RWPE1 (cell line): ENCODE data around the gene GUCY2C.
"Not testable (repeated sequence)": the region's sequence is repeated elsewhere in the genome, so short reads cannot be mapped to it uniquely, and the experiment has no call there.

Experiments used
- CTCF ChIA-PET: fragments of 350-600 bp; sonication (Branson Sonifier 250); formaldehyde crosslinking; extraction: SDS; loops from one replicate; lab custom pipeline; 2021; lab: Yijun Ruan, JAX
- POLR2A ChIA-PET: fragments of 400-600 bp; formaldehyde crosslinking; extraction: SDS; loops from one replicate; lab custom pipeline; 2020; ENCODE audit warnings: antibody characterized with exemption; ENCODE audit not compliant: low non-redundant PET; lab: Yijun Ruan, JAX
- DNase-seq: peaks from one replicate; pipeline ENCODE4 v3.0.0; 2012; ENCODE audit warnings: low spot score
- H3K27ac ChIP-seq: fragments of 450-650 bp; 2 replicates; pipeline ENCODE4 v1.5.1; 2017
- TF ChIP-seq, protein P1 (sequence below): fragments of 450-650 bp; conservative IDR thresholded peaks from 2 replicates; pipeline ENCODE4 v1.5.1; 2017; ENCODE audit warnings: low read depth, mild to moderate bottlenecking

The GUCY2C gene

DNA sequence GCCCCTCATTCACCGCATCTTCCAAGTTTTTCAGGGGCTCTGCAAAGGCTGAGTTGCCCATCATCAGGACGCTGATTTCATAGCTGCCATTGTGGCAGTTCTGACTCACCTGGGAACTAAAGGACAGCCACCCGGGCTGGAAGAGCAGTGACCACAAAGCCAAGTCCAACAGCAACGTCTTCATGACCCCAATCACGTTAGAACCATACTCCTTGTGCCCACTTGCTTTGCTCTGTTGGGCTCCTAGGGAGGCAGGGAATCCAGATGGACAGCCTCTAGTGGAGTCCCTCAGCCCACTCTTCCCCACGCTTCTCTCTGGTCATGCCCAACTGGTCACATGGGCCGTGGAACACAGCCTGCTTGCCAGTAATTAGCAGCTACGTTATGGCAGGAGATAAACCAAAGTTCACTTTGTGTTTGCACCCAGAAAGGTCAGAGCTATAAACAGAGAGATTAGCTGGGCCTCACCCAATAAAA is at the start of gene GUCY2C:
Gene GUCY2C (minus strand): TSS at position 335 of the 477 bp plus-strand sequence. CDS start 151 bp downstream, at position 184.
- POLR2A ChIA-PET, result no interaction called here
- no peak for DNase-seq
- CTCF ChIA-PET, result no interaction called here
- no peak within 1 kb of the TSS for H3K27ac ChIP-seq
- TF ChIP-seq, protein P1, sequence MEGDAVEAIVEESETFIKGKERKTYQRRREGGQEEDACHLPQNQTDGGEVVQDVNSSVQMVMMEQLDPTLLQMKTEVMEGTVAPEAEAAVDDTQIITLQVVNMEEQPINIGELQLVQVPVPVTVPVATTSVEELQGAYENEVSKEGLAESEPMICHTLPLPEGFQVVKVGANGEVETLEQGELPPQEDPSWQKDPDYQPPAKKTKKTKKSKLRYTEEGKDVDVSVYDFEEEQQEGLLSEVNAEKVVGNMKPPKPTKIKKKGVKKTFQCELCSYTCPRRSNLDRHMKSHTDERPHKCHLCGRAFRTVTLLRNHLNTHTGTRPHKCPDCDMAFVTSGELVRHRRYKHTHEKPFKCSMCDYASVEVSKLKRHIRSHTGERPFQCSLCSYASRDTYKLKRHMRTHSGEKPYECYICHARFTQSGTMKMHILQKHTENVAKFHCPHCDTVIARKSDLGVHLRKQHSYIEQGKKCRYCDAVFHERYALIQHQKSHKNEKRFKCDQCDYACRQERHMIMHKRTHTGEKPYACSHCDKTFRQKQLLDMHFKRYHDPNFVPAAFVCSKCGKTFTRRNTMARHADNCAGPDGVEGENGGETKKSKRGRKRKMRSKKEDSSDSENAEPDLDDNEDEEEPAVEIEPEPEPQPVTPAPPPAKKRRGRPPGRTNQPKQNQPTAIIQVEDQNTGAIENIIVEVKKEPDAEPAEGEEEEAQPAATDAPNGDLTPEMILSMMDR, result no peak

DNA sequence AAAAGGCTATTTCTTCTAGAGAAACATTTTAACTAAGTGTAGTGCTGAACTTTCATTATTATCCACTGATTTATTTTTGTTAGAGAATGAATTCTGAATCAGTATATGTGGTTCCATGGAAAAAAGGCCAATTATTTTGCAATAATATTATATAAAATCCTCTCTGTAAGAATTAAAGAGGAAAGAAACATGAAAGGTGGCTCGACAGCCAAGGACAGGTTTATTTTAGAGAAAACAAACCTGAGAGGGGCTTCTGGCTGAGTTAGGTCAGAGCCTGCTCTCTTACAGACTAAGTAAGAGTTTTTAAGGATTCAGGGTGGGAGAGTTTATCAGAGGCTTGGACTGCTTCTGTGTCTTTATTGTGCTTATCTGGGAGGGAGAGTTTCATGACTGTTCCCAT is 46.7 kb upstream of the GUCY2C start:
- H3K27ac ChIP-seq, result no peak overlapping the region
- no peak for DNase-seq
- ChIA-PET CTCF (no interaction called here), POLR2A (no interaction called here)
- TF ChIP-seq, protein P1, result no peak

DNA sequence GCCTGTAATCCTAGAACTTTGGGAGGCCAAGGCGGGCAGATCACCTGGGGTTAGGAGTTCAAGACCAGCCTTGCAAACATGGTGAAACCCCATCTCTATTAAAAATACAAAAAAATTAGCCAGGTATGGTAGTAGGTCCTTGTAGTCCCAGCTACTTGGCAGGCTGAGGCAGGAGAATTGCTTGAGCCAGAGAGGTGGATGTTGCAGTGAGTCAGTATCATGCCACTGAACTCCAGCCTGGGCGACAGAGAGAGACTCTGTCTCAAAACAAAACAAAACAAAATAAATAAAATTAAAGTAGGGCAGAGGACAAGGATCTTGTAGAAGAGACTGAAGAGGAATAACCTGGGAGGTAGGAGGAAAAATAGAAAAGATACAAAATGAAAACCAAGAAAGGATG is 45.5 kb upstream of the GUCY2C start:
- CTCF ChIA-PET, result no interaction called here
- no peak for DNase-seq
- TF ChIP-seq, protein P1, result no peak
- POLR2A ChIA-PET, result no interaction called here
- H3K27ac ChIP-seq, result no peak overlapping the region

DNA sequence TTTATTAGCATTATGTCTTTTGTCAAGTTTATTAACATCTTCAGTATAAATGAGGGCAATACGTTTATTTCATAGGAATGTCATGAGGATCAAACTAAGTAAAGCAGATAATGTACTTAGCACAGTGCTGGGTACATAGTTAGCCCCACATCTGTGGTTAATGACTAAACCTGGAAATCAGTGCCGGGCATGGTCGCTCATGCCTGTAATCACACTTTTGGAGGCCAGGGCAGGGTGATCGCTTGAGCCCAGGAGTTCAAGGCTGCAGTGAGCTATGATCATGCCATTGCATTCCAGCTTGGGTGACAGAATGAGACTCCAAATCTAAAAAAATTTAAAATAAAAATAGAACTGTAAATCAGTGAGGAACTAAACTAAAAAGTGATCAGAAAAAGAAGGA is 44.8 kb upstream of the GUCY2C start:
- no peak for DNase-seq
- ChIA-PET POLR2A (no interaction called here), CTCF (interaction anchor here (0.6 to 0.7 kb wide), 2 partner anchors 833 to 1098 kb away, joined by 3 to 4 read pairs; no protein-coding TSS in a partner anchor)
- TF ChIP-seq, protein P1, result no peak
- H3K27ac ChIP-seq, result no peak overlapping the region

DNA sequence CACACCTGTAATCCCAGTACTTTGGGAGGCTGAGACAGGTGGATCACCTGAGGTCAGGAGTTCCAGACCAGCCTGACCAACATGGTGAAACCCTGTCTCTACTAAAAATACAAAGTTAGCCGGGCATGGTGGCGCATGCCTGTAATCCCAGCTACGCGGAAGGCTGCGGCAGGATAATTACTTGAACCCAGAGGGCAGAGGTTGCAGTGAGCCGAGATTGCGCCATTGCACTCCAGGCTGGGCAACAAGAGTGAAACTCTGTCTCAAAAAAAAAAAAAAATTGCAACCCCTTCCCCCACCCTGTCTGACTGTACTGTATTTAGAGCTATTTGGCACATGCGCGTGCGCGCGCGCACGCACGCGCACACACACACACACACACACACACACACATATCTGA is 40.0 kb upstream of the GUCY2C start:
- CTCF ChIA-PET, H3K27ac ChIP-seq, DNase-seq, POLR2A ChIA-PET: not testable (repeated sequence)

DNA sequence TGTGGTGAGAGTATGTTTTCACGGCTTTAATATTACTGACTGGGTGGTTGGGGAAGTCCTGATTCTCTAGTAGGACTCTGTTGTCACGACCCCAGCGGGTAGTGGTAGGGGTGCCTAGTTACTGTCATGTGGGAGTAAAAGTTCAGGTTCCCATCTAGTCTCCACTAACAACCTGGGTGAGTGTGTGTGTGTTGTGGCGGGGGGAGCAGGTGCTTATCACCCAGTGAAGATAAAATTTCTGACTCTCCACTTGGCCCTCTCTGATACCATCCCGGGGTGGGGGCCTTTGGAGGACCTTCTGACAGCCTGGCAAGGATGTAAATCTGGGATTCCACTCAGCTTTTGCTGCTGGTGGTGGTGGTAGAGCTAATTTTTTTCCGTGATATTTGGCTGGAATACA is 35.4 kb upstream of the GUCY2C start:
- H3K27ac ChIP-seq, result no peak overlapping the region
- DNase-seq, result no peak
- TF ChIP-seq, protein P1, result no peak
- ChIA-PET CTCF (no interaction called here), POLR2A (no interaction called here)

DNA sequence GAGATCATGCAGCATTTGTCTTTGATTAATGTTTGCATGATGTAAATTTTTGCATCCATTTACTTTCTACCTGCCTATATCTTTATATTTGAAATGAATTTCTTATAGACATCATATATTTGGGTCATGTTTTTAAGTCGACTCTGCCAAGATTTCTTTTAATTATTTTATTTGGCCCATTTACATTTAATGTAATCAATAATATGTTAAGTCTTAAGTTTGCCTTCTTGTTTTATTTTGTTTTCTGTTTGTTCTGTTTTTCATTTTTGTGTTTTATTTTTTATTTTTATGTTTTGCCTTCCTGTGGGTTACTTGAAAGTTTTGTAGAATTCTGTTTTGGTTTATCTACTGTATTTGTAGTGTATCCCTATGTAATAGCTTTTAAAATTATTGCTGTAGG is 33.2 kb upstream of the GUCY2C start:
- no peak for DNase-seq
- ChIA-PET CTCF (no interaction called here), POLR2A (no interaction called here)
- TF ChIP-seq, protein P1, result no peak
- no peak overlapping the region for H3K27ac ChIP-seq
